HCT116 (cell line): ENCODE data around the gene KMT2C. TPM values are rescaled to one million over a fixed set of nuclear protein-coding genes. Genes with fewer than 3 reads are reported as not detected.

ENCODE experiments used
- ATAC-seq: fragments of 200-7000 bp; cut with Tn5 transposase; 2 replicates; pipeline ENCODE4 v1.9.1; 2020; ENCODE audit warnings: mild to moderate bottlenecking, moderate library complexity
- BruUV-seq: library from RNA; stranded (reverse); fragments of 400-500 nt; replicated peaks from 2 replicates; lab custom pipeline; 2021; lab: Mats Ljungman, UMichigan
- CTCF ChIA-PET: fragments of 300-600 bp; sonication (Branson Sonifier 250); formaldehyde crosslinking; loops from one replicate; lab custom pipeline; 2021; ENCODE audit warnings: antibody characterized with exemption; lab: Charles Lee
- POLR2A ChIA-PET: fragments of 300-600, 350-600 bp; sonication (Branson Sonifier 250); formaldehyde crosslinking; loops from one replicate; lab custom pipeline; 2021; ENCODE audit warnings: antibody characterized with exemption; lab: Charles Lee
- RAD21 ChIA-PET, 2 experiments: fragments of 300-600 bp; sonication (Branson Sonifier 250); formaldehyde crosslinking; loops; one replicate each; lab custom pipeline; 2023; ENCODE audit warnings: low total read pairs in 2 of 2; ENCODE audit not compliant: uncharacterized antibody in 2 of 2, unreplicated experiment in 2 of 2, low non-redundant PET in 1 of 2; lab: Charles Lee
- DNase-seq: peaks from one replicate; pipeline ENCODE4 v3.0.0-alpha.2; 2010; ENCODE audit warnings: low read depth, low spot score
- H2AFZ ChIP-seq: fragments of 200-600 bp; shearing (Covaris generic), sonication (generic); 2 replicates; pipeline ENCODE4 v1.6.1; 2017; ENCODE audit warnings: low read depth, mixed run types, mixed read lengths, antibody characterized with exemption, low read length; ENCODE audit not compliant: poor library complexity, severe bottlenecking
- H3K27ac ChIP-seq: 2 replicates; pipeline ENCODE4 v1.5.1; 2012; ENCODE audit warnings: low read depth, low read length
- H3K27me3 ChIP-seq: fragments of 200-600 bp; sonication (generic); 2 replicates; pipeline ENCODE4 v1.6.1; 2016; ENCODE audit warnings: mixed run types, low read length, mixed read lengths; ENCODE audit not compliant: insufficient read depth
- H3K36me3 ChIP-seq, 2 experiments: fragments of 200-500 bp in 1 of 2; fragments of 200-600 bp in 1 of 2; sonication (Bioruptor generic) in 1 of 2; sonication (generic) in 1 of 2; 2 replicates each; pipeline versions ENCODE4 v1.5.1 to v1.6.1; 2014 to 2016; ENCODE audit warnings: low read length in 2 of 2, inconsistent platforms in 1 of 2, mixed read lengths in 1 of 2, mixed run types in 1 of 2; ENCODE audit not compliant: insufficient read depth in 2 of 2, control insufficient read depth in 1 of 2
- H3K4me1 ChIP-seq, 2 experiments: fragments of 200-600 bp in 1 of 2; sonication (generic) in 1 of 2; 2 replicates each; pipeline versions ENCODE4 v1.5.1 to v1.6.1; 2012 to 2017; ENCODE audit warnings: low read length in 2 of 2, inconsistent platforms in 1 of 2, mild to moderate bottlenecking in 1 of 2, mixed read lengths in 1 of 2, mixed run types in 1 of 2, moderate library complexity in 1 of 2; ENCODE audit not compliant: insufficient read depth in 2 of 2, control insufficient read depth in 1 of 2
- H3K4me2 ChIP-seq: fragments of 200-600 bp; sonication (generic); 2 replicates; pipeline ENCODE4 v1.6.1; 2017; ENCODE audit warnings: mixed run types, low read length, mixed read lengths
- H3K4me3 ChIP-seq, 2 experiments: fragments of 200-600 bp in 1 of 2; sonication (generic) in 1 of 2; replicated peaks in 1 of 2; 2 replicates each; pipeline ENCODE4 v1.5.1; 2011 to 2016; ENCODE audit warnings: low read length in 2 of 2, control low read depth in 1 of 2, low read depth in 1 of 2, mild to moderate bottlenecking in 1 of 2, mixed read lengths in 1 of 2, mixed run types in 1 of 2
- H3K79me2 ChIP-seq: fragments of 200-600 bp; sonication (generic); 2 replicates; pipeline ENCODE4 v1.6.1; 2017; ENCODE audit warnings: mild to moderate bottlenecking, mixed run types, low read length, moderate library complexity, mixed read lengths; ENCODE audit not compliant: insufficient read depth
- H3K9ac ChIP-seq: fragments of 200-600 bp; sonication (generic); 2 replicates; pipeline ENCODE4 v1.6.1; 2016; ENCODE audit warnings: low read length, mixed read lengths
- H3K9me2 ChIP-seq: fragments of 200-600 bp; sonication (generic), shearing (Covaris generic); 2 replicates; pipeline ENCODE4 v1.6.1; 2017; ENCODE audit warnings: mixed run types, mild to moderate bottlenecking, moderate library complexity; ENCODE audit not compliant: insufficient read depth
- H3K9me3 ChIP-seq, 2 experiments: fragments of 200-500 bp in 1 of 2; fragments of 200-600 bp in 1 of 2; sonication (Bioruptor generic) in 1 of 2; sonication (generic) in 1 of 2; 2 replicates each; pipeline ENCODE4 v1.6.1; 2014 to 2017; ENCODE audit warnings: low read length in 2 of 2, mixed read lengths in 2 of 2, inconsistent platforms in 1 of 2, low read depth in 1 of 2, mild to moderate bottlenecking in 1 of 2, mixed run types in 1 of 2, moderate library complexity in 1 of 2; ENCODE audit not compliant: control insufficient read depth in 1 of 2, insufficient read depth in 1 of 2
- H4K20me1 ChIP-seq: fragments of 200-600 bp; sonication (generic), shearing (Covaris generic); 2 replicates; pipeline ENCODE4 v1.6.1; 2017; ENCODE audit warnings: mixed run types, mild to moderate bottlenecking, moderate library complexity; ENCODE audit not compliant: insufficient read depth
- EZH2phosphoT487 ChIP-seq: fragments of 200-600 bp; IDR thresholded peaks from 2 replicates; pipeline ENCODE4 v1.6.1; 2018; ENCODE audit warnings: antibody characterized with exemption, borderline replicate concordance
- FOSL1 ChIP-seq: IDR thresholded peaks from 2 replicates; pipeline ENCODE4 v1.6.1; 2012; ENCODE audit warnings: low read depth
- JUND ChIP-seq: IDR thresholded peaks from 2 replicates; pipeline ENCODE4 v1.6.1; 2012
- SIN3A ChIP-seq: IDR thresholded peaks from 2 replicates; pipeline ENCODE4 v1.6.1; 2012; ENCODE audit warnings: low read depth
- SRF ChIP-seq: IDR thresholded peaks from 2 replicates; pipeline ENCODE4 v1.6.1; 2012; ENCODE audit warnings: low read depth
- intact Hi-C: fragments of 100-400 bp; cut with micrococcal nuclease; formaldehyde crosslinking; loops from 2 replicates; pipeline ENCODE4 v1.10.0; 2022
- total RNA-seq: library from RNA; stranded (reverse); gene quantifications from one replicate; pipeline ENCODE4 v1.2.1, GENCODE V29; 2021; ENCODE audit not compliant: unreplicated experiment
- TF ChIP-seq, protein P1 (sequence below), 3 experiments: fragments of 200-600 bp in 1 of 3; sonication (generic) in 1 of 3; IDR thresholded peaks in 2 of 3; conservative IDR thresholded peaks in 1 of 3; 2 replicates each; pipeline ENCODE4 v1.5.1; 2012 to 2017; ENCODE audit warnings: low read depth in 2 of 3, low read length in 2 of 3, antibody characterized with exemption in 1 of 3, borderline replicate concordance in 1 of 3, control low read depth in 1 of 3, mild to moderate bottlenecking in 1 of 3, mixed read lengths in 1 of 3, mixed run types in 1 of 3, moderate library complexity in 1 of 3; ENCODE audit not compliant: insufficient read depth in 1 of 3
- TF ChIP-seq, protein P2 (sequence below): IDR thresholded peaks from 2 replicates; pipeline ENCODE4 v1.6.1; 2012

KMT2C gene
- total RNA-seq, 1 experiment from 2014 or later, result 22.9 TPM

GRCh38 chr7:152365982-152366603 is 69.7 kb downstream of the KMT2C start:
- POLR2A ChIA-PET, result no interaction called here
- no peak overlapping the region for H3K27ac ChIP-seq

DNA sequence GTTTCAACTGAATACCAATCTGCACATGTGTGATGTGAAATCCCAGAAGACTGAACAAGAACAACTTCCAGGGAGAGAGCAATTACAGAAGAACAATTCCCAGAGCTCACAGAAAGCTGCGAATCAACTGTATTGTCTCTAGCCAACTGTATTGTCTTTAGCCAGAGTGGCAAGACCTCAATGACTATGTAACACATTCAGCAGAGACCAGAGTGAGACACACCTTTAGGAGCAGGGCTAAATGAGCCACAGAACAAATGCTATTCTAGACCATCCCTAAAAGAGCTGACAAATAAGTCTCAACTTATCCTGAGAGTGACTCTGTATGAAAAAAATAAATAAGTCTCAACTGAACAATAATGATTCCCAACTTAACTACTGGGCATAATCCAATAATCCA is 72.0 kb downstream of the KMT2C start:
- H3K4me3 ChIP-seq, result no peak overlapping the region
- H3K27me3 ChIP-seq, result no peaks in the 10 kb centered on the region
- ChIA-PET RAD21 (no interaction called here), CTCF (no interaction called here), POLR2A (no interaction called here)
- H4K20me1 ChIP-seq, result no peaks in the 10 kb centered on the region
- DNase-seq (no peak), ATAC-seq (no peak)
- H3K4me1 ChIP-seq, result no peaks in the 10 kb centered on the region
- intact Hi-C loops, result no loop called here
- H2AFZ ChIP-seq, result no peak overlapping the region
- no peaks in the 10 kb centered on the region for H3K9me2 ChIP-seq
- H3K79me2 ChIP-seq, result peaks cover 93% of the 10 kb centered on the region
- no peak overlapping the region for H3K4me2 ChIP-seq
- no peak overlapping the region for H3K9ac ChIP-seq
- no peaks in the 10 kb centered on the region for H3K9me3 ChIP-seq
- H3K36me3 ChIP-seq, result no peaks in the 10 kb centered on the region
- H3K27ac ChIP-seq, result no peak overlapping the region
- TF ChIP-seq JUND (no peak), FOSL1 (no peak)
- BruUV-seq, result no TSS peak

More at GRCh38 chr7:152365982-152366603, 69.7 kb downstream of the KMT2C start:
- Histone ChIP-seq H3K4me2 (no peak overlapping the region), H2AFZ (no peak overlapping the region), H4K20me1 (no peaks in the 10 kb centered on the region), H3K27me3 (no peaks in the 10 kb centered on the region), H3K9me3 (no peaks in the 10 kb centered on the region), H3K4me1 (no peaks in the 10 kb centered on the region), H3K9me2 (no peaks in the 10 kb centered on the region), H3K79me2 (peaks cover 95% of the 10 kb centered on the region), H3K36me3 (no peaks in the 10 kb centered on the region), H3K4me3 (no peak overlapping the region), H3K9ac (no peak overlapping the region)
- CTCF ChIA-PET, result no interaction called here
- TF ChIP-seq EZH2phosphoT487, result no peak
- TF ChIP-seq, protein P1, sequence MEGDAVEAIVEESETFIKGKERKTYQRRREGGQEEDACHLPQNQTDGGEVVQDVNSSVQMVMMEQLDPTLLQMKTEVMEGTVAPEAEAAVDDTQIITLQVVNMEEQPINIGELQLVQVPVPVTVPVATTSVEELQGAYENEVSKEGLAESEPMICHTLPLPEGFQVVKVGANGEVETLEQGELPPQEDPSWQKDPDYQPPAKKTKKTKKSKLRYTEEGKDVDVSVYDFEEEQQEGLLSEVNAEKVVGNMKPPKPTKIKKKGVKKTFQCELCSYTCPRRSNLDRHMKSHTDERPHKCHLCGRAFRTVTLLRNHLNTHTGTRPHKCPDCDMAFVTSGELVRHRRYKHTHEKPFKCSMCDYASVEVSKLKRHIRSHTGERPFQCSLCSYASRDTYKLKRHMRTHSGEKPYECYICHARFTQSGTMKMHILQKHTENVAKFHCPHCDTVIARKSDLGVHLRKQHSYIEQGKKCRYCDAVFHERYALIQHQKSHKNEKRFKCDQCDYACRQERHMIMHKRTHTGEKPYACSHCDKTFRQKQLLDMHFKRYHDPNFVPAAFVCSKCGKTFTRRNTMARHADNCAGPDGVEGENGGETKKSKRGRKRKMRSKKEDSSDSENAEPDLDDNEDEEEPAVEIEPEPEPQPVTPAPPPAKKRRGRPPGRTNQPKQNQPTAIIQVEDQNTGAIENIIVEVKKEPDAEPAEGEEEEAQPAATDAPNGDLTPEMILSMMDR (IDR thresholded peaks at IDR 0.05 in 2 of 3, conservative IDR thresholded peaks at IDR 0.05 in 1 of 3; ENCODE audit: borderline replicate concordance in 1 of 3, insufficient read depth in 1 of 3, low read depth in 2 of 3, low read length in 2 of 3), result no peak
- TF ChIP-seq SRF, result no peak
- TF ChIP-seq, protein P2, sequence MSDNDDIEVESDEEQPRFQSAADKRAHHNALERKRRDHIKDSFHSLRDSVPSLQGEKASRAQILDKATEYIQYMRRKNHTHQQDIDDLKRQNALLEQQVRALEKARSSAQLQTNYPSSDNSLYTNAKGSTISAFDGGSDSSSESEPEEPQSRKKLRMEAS, result no peak
- TF ChIP-seq SIN3A, result no peak
- no TSS peak for BruUV-seq
- RAD21 ChIA-PET, result no interaction called here
- DNase-seq (no peak), ATAC-seq (no peak)
- intact Hi-C loops, result no loop called here
